ENCODE data around the gene KIF6. TPM values are rescaled to one million over a fixed set of nuclear protein-coding genes. Genes with fewer than 3 reads are reported as not detected.

The KIF6 gene
- total and polyA plus RNA-seq, 2 donors (not counting 1 experiment from before 2014, with no cell fraction given) = not detected

- Histone ChIP-seq H3K4me1 (ENCODE audit: control insufficient read depth in 2 of 2, insufficient read depth in 2 of 2, low read length in 2 of 2) (peaks cover 0 to 11% of the 10 kb centered on the region in 2 donors), H4K20me1 (ENCODE audit: control insufficient read depth, insufficient read depth, low read length, poor library complexity, severe bottlenecking) (no peaks in the 10 kb centered on the region), H3K4me3 (ENCODE audit: control extremely low read depth in 1 of 5, extremely low read depth in 1 of 5, insufficient read depth in 1 of 5, low read depth in 2 of 5, low read length in 4 of 5) (no peak overlapping the region), H3K36me3 (replicated peaks in 1 of 2; ENCODE audit: control extremely low read depth in 1 of 2, control insufficient read depth in 1 of 2, extremely low read depth in 1 of 2, insufficient read depth in 2 of 2, low read length in 1 of 2) (no peaks in the 10 kb centered on the region), H3K9me3 (ENCODE audit: control extremely low read depth in 1 of 3, control insufficient read depth in 2 of 3, insufficient read depth in 1 of 3, low read length in 2 of 3) (no peaks in the 10 kb centered on the region), H3K27me3 (replicated peaks in 1 of 4; ENCODE audit: control extremely low read depth in 1 of 4, control insufficient read depth in 3 of 4, insufficient read depth in 4 of 4, low read length in 3 of 4) (no peaks in the 10 kb centered on the region), H3K79me2 (ENCODE audit: control insufficient read depth, insufficient read depth, low read length) (no peaks in the 10 kb centered on the region), H2AFZ (ENCODE audit: insufficient read depth, low read depth, low read length, poor library complexity, severe bottlenecking) (no peak overlapping the region), H3K27ac (ENCODE audit: low read length in 2 of 2) (no peak overlapping the region), H3K9ac (ENCODE audit: low read length) (no peak overlapping the region), H3K4me2 (replicated peaks; ENCODE audit: low read depth, low read length, poor library complexity, severe bottlenecking) (no peak overlapping the region)
- Mint-ChIP-seq H3K4me3 (no peak overlapping the region), H3K4me1 (peaks cover 13% of the 10 kb centered on the region), H3K27me3 (no peaks in the 10 kb centered on the region), H3K27ac (no peak overlapping the region), H3K9me3 (ENCODE audit: insufficient read depth) (no peaks in the 10 kb centered on the region)
- DNase-seq = no peak
- no peak for ATAC-seq (ENCODE audit: low read depth)
- WGBS (ENCODE audit: insufficient coverage) = 0% methylated on average over 1 of the region's 3 CpGs
- ChIA-PET POLR2A (no interaction called here), CTCF (interaction anchor here (0.6 kb wide), 1 partner anchor 637 kb away, joined by 6 read pairs; no protein-coding TSS in a partner anchor)
- intact Hi-C loops (cut with micrococcal nuclease) = no loop called here
- TF ChIP-seq EZH2 (IDR thresholded peaks at IDR 0.05; ENCODE audit: borderline replicate concordance, insufficient read depth, low read depth, low read length, poor library complexity, severe bottlenecking) = no peak
- no peak for TF ChIP-seq CTCF (IDR thresholded peaks at IDR 0.05)
These were observed 315.3 kb downstream of the KIF6 start for GRCh38 chr6:39409889-39410288.

GRCh38 chr6:39407446-39407993 lies 317.7 kb downstream of the KIF6 start:
- no peaks in the 10 kb centered on the region for H3K27me3 ChIP-seq (replicated peaks in 1 of 4; ENCODE audit: control extremely low read depth in 1 of 4, control insufficient read depth in 3 of 4, insufficient read depth in 4 of 4, low read length in 3 of 4)
- no peaks in the 10 kb centered on the region for H3K79me2 ChIP-seq (ENCODE audit: control insufficient read depth, insufficient read depth, low read length)
- DNase-seq (no peak), ATAC-seq (ENCODE audit: low read depth) (no peak)
- Mint-ChIP-seq H3K4me1 (peaks cover 13% of the 10 kb centered on the region), H3K27me3 (no peaks in the 10 kb centered on the region), H3K9me3 (ENCODE audit: insufficient read depth) (no peaks in the 10 kb centered on the region), H3K27ac (no peak overlapping the region), H3K4me3 (no peak overlapping the region)
- H2AFZ ChIP-seq (ENCODE audit: insufficient read depth, low read depth, low read length, poor library complexity, severe bottlenecking) = no peak overlapping the region
- no CpG with 5 or more reads among the region's 1 CpG for WGBS (ENCODE audit: insufficient coverage)
- H3K9ac ChIP-seq (ENCODE audit: low read length) = no peak overlapping the region
- CTCF ChIA-PET = no interaction called here
- POLR2A ChIA-PET = no interaction called here
- H3K4me2 ChIP-seq (replicated peaks; ENCODE audit: low read depth, low read length, poor library complexity, severe bottlenecking) = no peak overlapping the region
- no peaks in the 10 kb centered on the region for H3K36me3 ChIP-seq (replicated peaks in 1 of 2; ENCODE audit: control extremely low read depth in 1 of 2, control insufficient read depth in 1 of 2, extremely low read depth in 1 of 2, insufficient read depth in 2 of 2, low read length in 1 of 2)
- H3K27ac ChIP-seq (ENCODE audit: low read length in 2 of 2) = no peak overlapping the region
- TF ChIP-seq CTCF (IDR thresholded peaks at IDR 0.05) (no peak), EZH2 (IDR thresholded peaks at IDR 0.05; ENCODE audit: borderline replicate concordance, insufficient read depth, low read depth, low read length, poor library complexity, severe bottlenecking) (no peak)
- intact Hi-C loops (cut with micrococcal nuclease) = no loop called here
- no peak overlapping the region for H3K4me3 ChIP-seq (ENCODE audit: control extremely low read depth in 1 of 5, extremely low read depth in 1 of 5, insufficient read depth in 1 of 5, low read depth in 2 of 5, low read length in 4 of 5)
- H3K4me1 ChIP-seq (ENCODE audit: control insufficient read depth in 2 of 2, insufficient read depth in 2 of 2, low read length in 2 of 2) = peaks cover 0 to 11% of the 10 kb centered on the region in 2 donors
- H3K9me3 ChIP-seq (ENCODE audit: control extremely low read depth in 1 of 3, control insufficient read depth in 2 of 3, insufficient read depth in 1 of 3, low read length in 2 of 3) = no peaks in the 10 kb centered on the region
- no peaks in the 10 kb centered on the region for H4K20me1 ChIP-seq (ENCODE audit: control insufficient read depth, insufficient read depth, low read length, poor library complexity, severe bottlenecking)

Data from B cell (primary cell).